ENCODE results near the gene PLEK2.
"Not testable (repeated sequence)": the region's sequence is repeated elsewhere in the genome, so short reads cannot be mapped to it uniquely, and the experiment has no call there.

Gene PLEK2

GRCh38 chr14:67428501-67429031 is 16.6 kb upstream of the PLEK2 start:
- DNase-seq (ENCODE audit: low spot score) = peak; percentile 73

- peak; percentile 89 for DNase-seq (ENCODE audit: low spot score)
Observed at GRCh38 chr14:67426983-67427606, 15.1 kb upstream of the PLEK2 start.

- DNase-seq (ENCODE audit: low spot score) = no peak
Observed at GRCh38 chr14:67426161-67426560, 14.2 kb upstream of the PLEK2 start.

DNA sequence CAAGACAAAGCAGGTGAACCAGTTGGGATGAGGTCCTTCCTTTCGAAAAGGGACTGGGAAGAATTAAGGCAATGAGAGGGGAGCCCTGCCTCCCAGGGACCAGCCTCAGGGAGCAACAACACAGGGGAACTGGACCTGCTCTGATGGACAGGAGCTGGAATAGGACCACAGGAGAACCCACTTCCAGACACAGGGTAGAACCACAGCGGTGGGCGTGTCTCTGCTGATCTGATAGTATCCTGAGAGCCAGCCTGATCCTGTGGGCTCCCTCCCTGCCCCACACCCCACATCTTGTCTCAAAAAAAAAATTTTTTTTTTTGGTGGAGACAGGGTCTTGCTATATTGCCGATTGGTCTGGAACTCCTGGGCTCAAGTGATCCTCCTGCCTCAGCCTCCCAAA is 13.6 kb upstream of the PLEK2 start:
- DNase-seq (ENCODE audit: low spot score) = no peak

- no peak for DNase-seq (ENCODE audit: low spot score)
Observed at GRCh38 chr14:67424539-67424938, 12.6 kb upstream of the PLEK2 start.

- DNase-seq (ENCODE audit: low spot score) = no peak
Observed at GRCh38 chr14:67423424-67423823, 11.5 kb upstream of the PLEK2 start.

- no peak for DNase-seq (ENCODE audit: low spot score)
Observed at GRCh38 chr14:67421356-67422224, 9.6 kb upstream of the PLEK2 start.

DNA sequence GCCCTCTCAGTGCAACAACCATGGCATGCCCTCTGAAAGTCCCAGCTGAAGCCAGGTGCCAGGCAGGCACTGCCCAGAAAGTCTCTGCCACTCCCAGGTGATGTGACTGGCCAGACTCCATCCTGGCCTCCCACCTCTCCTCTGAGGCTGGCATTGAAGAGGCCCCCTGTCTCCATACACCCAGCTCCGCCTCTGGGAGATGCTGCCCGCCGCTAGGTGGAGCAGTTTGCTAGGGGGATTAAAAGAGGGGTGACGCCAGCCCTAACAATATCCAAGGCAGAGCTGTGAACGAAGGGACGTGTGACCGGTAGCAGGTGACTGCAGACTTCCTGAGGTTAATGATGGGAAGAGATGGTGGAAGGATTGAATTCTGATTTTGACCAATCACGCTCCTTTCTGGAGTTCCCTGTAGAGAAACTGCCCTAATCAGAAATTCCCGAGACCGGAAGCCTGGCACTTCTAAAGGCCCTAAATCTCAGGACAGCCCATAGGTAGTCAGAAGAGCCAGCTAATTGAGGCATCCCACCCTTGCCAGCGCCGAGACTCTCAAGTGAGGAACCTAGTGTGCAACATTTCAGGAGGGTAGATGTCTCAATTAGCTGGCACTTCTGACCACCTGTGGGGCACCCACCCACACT is 8.3 kb upstream of the PLEK2 start:
- no peak for DNase-seq (ENCODE audit: low spot score)

DNA sequence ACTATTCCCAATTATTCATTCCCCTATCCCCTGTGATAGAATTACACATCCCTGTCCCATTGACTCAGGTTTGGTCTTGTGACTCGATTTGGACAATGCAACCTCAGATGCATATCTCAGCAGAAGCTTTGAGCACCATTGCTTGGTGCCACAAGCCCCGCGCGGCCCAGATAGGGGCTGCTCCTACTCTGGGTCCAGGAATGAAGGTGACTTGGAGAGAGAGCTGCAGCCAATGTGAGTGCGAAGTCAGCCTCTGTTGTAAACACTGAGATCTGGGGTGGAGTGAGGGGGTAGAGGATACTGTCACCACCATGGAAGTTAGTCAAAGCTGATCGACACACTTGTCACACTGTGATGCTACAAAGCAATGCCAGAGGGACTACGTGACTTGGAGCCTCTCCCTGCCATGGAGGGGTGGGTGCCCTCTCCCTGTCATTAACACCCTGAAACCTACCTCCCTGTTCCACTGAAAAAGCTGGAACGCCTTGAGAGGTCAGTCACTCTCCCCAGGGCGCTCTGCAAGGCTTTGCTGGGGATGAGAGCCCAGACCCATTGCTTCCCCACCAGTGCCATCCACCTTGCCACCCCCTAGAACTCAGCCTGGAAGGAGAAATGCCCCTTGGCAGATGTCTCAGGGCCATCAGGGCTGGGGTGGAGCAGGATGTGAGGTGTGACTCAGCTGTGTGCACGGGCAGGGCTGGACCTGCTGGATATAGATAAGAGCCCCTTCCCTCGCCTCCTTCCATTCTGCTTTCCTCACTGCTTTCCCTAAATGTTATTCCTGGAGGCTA is 6.6 kb upstream of the PLEK2 start:
- no peak for DNase-seq (ENCODE audit: low spot score)

GRCh38 chr14:67417633-67418032 is 5.7 kb upstream of the PLEK2 start:
- DNase-seq (ENCODE audit: low spot score) = no peak

GRCh38 chr14:67416810-67417209 is 4.8 kb upstream of the PLEK2 start:
- DNase-seq (ENCODE audit: low spot score) = no peak

- DNase-seq (ENCODE audit: low spot score) = no peak
Observed at GRCh38 chr14:67416085-67416484, 4.1 kb upstream of the PLEK2 start.

DNA sequence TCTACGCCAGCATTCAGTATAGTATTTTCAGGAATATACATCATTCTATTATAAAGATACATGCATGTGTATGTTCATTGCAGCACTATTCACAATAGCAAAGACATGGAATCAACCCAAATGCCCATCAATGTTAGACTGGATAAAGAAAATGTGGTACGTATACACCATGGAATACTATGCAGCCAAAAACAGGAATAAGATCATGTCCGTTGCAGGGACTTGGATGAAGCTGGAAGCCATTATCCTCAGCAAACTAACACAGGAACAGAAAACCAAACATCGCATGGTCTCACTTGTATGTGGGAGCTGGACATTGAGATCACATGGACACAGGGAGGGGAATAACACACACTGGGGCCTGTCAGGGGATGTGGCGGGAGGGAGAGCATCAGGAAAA is 3.6 kb upstream of the PLEK2 start:
- DNase-seq (ENCODE audit: low spot score) = not testable (repeated sequence)

DNA sequence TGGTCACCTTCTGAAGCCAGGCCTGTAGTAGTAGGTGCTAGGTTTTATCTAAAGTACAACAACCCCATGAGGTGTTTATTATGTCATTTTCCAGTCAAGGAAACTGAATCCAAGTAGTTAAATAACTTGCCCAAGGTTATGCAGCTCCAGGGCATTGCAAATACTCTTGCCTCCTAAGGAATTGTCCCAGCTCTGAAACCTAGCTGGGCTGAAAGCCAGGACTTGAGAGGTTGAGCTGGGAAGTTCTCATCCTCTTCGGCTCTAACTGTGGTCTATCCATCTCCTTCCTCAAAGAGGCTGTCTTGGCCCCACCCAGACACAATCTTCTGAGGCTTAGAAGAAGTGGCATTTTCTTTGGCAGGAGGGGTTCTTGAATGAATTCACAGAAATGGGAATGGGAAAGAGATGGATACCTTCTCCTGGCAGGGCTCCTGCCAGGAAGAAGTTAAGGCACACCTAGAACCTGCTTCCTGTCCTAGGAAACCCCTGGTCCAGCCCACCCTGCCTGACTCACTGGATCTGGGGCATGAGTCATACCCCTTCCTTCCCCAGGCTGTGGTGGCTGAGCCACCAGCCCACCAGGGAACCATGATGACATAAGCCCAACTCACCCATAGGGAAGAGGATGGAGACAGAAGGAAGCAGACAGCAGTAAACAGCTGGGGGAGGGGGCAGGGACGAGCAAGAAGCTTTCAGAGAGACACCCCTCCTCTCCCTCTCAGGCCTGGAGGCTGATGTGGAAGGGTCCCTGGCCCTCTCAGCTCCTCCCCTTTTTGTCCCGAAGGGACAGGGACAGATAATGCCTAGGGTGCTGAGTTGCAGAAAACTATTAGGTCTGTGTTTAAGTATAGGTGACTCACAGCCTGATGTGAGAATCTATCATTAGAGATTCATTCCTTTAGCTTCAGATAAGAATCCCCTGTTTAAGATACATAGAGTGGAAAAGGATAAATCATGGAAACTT is 2.1 kb upstream of the PLEK2 start:
- peak; percentile 81 for DNase-seq (ENCODE audit: low spot score)

DNA sequence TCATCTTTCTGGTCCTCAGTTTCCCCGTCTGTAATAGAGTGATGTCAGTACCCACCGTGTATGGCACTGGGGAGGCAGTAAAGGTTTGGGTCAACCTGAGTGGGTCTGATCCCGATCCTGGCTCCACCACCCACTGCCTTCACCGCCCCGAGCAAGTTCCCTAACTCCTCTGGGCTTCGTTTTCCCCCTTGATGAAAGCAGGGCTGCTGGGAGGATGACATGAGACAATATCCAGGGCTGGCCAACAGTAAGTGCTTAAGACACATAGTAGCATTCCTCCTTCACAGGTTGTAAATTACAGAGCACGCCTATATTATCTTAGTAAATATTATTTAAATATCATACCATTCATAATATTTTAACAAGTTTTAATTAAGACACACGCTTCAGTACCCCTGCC is 595 bp downstream of the PLEK2 start:
- no peak for DNase-seq (ENCODE audit: low spot score)

GRCh38 chr14:67410313-67410712 is 1.7 kb downstream of the PLEK2 start:
- no peak for DNase-seq (ENCODE audit: low spot score)

DNA sequence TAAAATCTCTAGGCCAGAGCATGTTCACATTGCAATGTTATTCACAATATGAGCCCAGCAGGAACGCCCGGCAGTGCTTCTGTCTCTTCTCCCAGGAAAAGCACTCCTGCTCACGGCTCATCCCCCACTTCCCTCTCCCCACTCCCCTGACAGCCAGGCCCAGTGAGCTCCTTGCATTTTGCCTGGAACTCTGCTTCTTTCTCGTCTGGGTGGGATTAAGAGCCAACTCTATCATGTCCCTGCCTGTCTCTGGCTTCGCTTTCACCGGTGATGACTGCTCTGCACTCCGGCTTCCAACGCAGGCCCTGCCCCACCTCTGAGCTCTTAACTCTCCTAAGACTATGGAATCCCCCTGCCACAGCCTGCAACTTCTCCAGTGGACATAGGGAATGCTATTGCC is 2.5 kb downstream of the PLEK2 start:
- no peak for DNase-seq (ENCODE audit: low spot score)

DNA sequence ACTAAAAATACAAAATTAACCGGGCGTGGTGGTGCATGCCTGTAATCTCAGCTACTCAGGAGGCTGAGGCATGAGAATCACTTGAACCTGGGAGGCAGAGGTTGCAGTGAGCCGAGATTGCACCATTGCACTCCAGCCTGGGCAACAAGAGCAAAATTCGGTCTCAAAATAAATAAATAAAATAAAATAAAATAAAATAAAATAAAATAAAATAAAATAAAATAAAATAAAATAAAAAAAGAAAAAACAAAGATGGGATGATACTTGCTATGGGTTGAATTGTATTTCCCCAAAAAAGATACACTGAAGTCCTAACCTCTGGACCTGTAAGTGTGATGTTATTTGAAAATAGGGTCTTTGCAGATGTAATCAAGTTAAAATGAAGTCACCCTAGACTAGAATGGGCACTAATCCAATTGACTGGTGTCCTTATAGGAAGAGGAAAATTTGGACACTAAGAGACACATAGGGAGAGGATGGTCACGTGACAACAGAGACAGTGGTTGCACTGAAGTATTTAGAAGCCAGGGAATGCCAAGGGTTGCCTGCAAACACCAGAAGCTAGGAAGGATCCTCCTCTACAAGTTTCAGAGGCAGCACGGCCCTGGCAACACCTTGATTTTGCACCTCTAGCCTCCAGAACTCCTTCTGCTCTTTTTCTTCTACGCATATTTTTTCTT is 3.7 kb downstream of the PLEK2 start:
- DNase-seq (ENCODE audit: low spot score) = not testable (repeated sequence)

DNA sequence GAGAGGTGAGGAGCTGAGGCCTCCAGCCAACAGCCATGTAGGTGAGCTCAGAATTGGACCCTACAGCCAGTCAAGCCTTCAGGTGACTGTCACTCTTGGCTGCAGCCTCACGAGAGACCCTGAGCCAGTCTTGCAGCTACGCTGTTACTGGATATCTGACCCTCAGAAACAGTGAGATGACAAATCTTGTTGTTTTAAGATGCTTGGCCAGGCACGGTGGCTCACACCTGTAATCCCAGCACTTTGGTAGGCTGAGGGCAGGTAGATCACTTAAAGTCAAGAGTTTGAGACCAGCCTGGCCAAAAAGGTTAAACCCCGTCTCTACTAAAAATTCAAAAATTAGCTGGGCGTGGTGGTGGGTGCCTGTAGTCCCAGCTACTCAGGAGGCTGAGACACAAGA is 6.2 kb downstream of the PLEK2 start:
- DNase-seq (ENCODE audit: low spot score) = no peak

DNA sequence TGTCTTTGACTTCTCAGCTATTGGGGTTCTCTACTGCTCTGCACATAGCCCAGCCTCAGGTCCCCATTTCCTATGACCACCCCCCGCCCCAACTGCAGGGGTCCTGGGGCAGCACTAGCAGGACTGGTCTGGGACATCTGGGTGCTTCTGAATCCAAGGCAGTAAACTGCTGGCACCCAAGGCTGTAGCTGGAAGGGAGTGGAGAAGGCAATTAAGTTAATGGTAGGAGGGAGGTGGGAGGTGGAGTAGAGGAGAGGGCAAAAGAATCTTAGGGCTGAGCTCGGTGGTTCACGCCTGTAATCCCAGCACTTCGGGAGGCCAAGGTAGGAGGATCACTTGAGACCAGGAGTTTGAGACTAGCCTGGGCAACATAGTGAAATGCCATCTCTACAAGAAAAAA is 11.5 kb downstream of the PLEK2 start:
- no peak for DNase-seq (ENCODE audit: low spot score)

Data from AG20443 (cell line).